ENCODE data around the gene ATG5. TPM values are rescaled to one million over a fixed set of nuclear protein-coding genes. Genes with fewer than 3 reads are reported as not detected.

Gene ATG5
- total RNA-seq, 1 experiment from 2014 or later = 38.9 TPM

DNA sequence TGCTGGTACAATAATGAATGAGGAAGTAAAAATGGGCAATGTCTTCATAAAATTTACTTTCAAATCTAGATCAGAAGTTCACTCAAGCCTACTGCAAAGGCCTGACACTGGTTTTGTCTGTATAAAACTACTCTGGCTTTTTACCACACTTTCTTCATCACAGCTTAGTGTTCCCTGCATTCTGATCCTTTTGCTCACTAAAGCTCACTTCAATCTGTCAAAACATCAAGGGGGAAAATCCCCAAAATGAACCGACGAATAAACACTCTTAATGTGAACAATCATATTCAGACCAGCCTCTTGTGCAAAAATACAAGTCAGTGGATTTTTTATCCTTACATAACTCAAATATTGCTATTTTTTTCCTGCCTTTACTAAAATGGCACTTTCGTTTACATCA is 140.9 kb downstream of the ATG5 start:
- no peak for DNase-seq (ENCODE audit: extremely low read depth, low read depth)

DNA sequence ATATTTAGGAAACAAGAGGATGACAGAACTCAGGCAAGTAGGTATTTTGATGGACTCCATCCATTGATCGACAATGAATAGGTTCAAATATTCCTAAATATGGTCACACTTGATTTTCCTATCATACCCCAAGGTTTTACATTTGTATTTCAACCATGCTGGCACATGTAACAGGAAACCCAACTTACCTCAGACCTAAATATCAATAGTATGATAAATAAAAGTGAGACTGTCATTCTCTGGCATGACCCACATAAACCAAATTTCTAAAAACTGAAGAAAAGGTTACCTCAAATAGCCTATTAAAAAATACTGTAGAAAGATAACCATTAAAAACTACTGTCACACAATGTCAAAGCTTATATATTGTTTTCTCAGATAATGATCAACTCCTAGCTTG is 142.1 kb downstream of the ATG5 start:
- no peak for DNase-seq (ENCODE audit: extremely low read depth, low read depth)

DNA sequence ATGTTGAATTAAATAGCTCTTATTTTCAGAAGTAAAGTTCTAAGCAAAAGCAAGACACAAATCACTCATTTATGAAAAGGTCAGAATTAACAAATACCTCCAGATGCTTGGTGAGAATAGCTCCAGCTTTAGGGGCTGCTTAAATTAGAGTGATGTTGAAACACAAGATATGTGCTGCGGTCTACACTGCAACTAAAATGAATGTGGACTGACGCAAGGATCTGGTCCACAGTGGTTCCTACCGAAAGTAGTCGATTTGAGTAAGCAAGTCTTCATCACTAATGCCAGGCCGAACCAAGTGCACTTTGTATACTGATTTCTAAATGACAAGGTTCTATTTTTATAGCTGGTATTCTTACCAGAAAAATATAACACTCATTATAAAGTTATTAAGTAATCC is 143.1 kb downstream of the ATG5 start:
- DNase-seq (ENCODE audit: extremely low read depth, low read depth) = no peak

DNA sequence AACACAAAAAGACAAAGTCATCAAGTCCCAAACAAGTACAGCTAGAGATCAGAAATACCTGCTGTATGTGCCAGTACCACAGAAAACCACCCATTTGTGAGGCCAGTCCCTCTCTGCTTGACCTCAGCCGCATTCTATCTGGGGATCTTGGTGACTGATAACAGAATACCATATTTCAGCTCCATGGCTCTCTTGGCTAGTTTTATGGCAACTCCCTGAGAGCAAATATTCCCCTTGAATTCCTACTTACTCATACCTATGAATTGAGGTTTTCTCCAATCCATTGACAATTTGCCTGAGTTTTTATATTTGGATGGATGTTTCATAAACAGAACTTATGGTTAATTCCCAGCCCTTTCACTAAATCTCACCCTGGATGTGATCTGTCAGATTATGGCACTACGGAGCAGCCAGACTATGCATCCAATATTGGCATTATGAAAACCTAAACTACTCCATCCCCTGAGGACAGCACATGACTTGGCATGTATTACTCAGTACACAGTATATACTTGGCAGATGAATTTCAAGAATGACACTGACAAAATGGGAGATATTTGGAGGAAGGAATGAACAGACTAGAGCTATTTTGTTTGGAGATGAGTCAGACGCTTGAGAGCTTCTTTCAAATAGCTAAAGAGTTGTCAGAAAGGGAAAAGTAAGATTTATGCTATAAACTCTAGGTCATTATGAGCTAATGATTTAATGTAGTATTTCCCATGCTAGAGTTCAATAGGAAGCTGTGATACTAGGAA is 143.7 kb downstream of the ATG5 start:
- no peak for DNase-seq (ENCODE audit: extremely low read depth, low read depth)

DNA sequence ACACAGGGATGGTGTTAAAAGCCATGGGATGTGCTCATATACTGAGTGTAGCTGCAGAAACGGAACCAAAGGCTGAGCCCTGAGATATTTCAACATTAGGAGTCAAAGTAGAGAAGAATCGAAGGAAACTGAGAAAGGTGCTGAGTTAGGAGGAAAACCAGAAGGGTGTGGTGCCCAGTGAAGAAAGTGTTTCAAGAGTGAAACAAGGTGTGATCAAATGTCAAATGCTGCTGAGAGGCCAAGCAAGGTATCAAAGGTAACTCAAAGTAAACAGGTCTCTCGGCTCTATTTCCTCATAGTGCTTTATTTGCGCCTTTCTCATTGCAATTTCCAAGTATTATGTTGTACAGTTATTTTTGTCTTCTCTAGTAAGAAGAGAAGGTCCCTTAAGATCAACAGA is 145.4 kb downstream of the ATG5 start:
- DNase-seq (ENCODE audit: extremely low read depth, low read depth) = no peak

DNA sequence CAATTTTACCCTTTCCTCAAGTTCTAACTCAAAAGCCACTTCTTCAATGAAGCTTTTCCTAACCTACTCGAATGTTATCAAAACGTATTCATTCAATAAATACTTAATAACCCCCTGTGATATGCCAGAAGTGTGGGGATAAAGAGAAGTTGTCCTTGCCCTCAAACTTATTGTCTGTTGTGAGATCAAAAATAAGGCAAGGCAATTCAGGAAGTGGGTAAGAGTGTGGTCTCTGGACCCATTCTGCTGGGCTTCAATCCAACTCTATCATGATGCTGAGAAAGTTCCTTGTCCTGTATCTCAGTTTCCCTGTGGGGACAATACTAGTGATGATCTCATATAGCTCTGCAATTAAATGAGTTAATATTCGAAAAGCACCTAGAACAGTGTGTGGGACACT is 146.7 kb downstream of the ATG5 start:
- DNase-seq (ENCODE audit: extremely low read depth, low read depth) = no peak

DNA sequence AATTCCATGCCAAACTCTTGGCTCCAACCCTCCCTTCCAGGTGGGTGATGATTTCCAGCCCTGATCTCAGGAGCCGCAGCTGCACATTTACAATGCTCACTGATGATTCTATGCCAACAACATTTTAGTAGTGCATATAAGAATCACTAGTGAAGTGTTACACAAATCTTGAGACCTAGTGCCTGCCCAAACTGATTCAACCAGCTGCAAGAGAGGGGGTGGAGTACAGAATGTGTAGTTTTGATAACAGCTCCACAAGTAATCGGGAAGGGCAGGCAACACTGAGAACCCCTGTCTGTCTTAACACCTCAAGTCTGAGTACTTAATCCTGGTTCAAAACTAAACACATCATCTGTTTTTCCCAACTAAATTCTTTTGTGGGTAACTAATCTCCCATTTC is 147.8 kb downstream of the ATG5 start:
- DNase-seq (ENCODE audit: extremely low read depth, low read depth) = no peak

DNA sequence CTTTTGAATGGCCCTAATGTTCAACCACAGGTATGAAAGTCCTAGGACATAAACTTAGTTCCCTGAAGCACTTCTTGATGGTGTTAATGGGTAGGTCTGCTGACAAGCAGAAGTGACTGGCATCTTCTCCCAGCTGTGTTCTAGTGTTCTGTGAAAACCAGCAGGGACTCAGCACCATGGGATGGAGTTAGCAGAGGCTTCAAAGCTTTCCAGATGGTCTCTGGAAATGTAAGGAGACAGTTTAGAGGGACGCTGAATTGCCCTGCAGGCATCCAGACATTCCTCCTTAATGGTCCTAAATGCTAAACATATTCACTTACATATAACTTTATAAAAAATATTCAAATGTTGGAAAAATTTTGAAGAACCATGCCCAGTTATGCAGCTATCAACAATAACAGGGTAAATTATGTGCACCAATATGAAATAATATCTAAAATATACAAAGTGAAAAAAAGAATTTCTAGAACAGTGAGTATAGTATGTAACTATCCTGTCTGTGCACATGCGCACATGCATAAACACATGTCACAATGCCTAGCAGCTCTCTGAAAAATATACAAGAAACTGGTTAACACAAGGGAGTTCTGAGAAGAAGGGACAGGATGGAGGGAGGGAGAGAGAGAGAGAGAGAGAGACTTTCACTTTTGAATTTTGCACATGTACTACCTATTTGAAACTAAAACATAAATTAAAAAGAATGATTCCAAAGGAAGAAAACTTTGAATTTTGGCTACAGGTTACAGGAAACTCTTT is 152.3 kb downstream of the ATG5 start:
- no peak for DNase-seq (ENCODE audit: extremely low read depth, low read depth)

DNA sequence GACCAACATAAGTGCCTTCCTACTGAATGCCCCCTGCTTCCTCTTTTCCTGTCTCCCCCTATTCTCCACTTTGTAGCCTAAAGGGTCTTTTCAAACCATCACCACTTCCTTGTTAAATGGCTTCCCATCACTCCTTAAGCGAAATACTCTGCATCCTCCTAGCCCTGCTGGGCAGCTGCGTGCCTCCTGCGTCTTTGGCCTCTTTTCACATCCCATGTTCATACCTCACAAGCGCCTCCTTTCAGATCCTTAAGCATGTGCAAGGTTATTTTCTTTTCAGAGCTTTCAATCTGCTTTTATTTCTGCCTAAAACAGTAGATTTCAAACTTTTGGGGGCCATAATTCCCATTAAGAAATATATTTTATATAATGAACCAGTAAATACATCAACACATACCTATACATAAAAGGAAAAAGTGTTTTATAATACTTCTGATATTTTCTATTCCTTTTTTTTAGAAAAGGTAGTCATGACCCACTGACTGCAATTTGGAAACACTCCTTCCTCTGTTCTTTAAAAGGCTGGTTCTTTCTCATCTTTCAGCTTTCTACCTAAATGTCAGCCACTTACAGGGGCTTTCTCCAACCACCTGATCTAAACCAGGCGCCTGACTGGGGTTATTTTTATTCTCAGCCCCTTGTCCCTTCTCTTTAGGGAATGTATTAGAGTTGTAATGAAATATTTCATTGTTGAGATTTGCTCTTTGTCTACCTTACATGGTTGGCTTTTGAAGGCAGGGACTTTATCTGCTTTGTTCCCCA is 155.3 kb downstream of the ATG5 start:
- DNase-seq (ENCODE audit: extremely low read depth, low read depth) = no peak

DNA sequence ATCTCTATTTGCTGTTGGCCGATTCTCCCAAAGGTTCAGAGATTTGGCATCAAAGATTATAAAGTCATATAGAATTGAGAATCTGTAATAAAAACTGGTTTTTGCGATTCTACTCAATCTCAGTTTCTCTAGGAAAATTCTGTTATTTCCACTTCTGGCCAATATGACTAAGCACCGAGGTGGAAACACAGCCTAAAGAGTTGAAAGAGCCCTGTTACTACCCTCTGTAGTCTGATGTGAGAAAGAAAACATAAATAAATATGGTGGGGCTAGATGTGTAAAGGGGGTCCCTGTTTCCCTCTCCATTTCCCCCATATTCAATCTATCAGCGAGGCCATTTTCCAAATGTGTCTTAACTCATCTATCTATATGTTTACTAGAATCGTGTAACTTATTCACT is 156.0 kb downstream of the ATG5 start:
- no peak for DNase-seq (ENCODE audit: extremely low read depth, low read depth)

DNA sequence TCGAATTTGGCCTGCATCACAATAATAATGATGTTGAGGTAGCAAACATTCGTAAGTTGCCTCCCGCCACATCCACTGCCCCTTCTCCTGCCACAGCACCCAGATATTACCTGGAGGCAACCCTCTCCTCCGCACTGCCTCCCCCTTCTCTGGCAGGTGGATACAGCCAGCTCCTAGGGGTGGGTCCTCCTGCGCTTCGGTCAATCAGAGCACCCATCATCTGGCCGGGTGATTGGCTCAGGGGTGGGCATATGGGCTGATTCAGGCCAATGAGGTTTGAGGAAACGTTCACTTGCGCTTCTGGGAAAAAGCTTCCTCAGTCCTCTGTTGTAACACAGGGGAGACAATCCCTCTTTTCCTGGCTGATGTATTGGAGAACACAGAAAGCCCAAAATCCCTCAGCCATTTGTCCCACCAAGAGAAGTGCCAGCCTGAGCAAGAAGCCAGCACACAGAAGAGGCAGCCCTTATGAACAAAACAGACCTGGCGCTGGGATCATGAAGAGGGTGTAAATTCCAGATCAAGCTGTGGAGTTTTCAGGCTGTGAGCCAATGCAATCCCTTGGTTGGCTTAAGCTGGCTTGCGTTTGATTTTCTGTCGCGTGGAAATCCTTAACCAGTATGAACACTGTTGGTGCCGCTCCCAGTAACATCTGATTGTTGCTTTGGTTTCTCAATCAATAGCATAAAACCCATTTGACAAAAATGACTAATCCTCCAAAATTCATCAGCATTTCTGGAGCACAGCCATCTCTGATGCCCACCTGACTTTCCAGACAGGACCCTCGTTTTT is 157.3 kb downstream of the ATG5 start:
- no peak for DNase-seq (ENCODE audit: extremely low read depth, low read depth)

DNA sequence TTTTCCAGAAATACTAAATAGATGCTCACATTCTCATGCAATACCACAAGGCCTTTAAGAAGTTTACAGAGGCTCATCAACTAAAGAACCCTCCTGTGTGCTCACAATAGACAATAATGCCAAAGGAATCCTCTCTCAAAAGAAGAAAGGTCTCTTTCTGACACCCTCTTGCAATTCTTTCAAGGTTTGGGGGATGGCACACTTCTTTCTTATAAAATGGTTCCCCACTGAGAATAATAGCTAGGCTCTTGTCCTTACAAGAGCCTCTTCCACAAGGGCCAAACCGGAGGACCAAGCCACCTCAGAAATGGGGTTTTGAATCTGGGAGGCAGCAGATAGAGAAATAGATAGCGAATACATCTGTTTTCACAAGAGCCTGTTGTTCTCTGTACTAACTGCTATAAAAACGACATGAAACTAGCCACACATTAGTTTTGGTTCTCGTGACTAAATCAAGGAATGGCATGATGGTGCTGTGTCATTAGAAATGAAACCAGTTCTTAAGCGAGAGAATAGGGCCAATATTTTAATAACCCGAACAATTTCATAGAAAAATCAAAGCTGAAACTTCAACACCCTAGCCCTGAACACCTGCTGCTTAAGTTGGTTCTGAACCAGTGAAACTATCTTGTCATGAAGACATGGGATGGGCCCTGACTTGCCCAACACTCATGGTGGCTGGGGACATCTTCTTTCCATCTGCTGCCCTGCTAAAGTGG is 158.3 kb downstream of the ATG5 start:
- no peak for DNase-seq (ENCODE audit: extremely low read depth, low read depth)

DNA sequence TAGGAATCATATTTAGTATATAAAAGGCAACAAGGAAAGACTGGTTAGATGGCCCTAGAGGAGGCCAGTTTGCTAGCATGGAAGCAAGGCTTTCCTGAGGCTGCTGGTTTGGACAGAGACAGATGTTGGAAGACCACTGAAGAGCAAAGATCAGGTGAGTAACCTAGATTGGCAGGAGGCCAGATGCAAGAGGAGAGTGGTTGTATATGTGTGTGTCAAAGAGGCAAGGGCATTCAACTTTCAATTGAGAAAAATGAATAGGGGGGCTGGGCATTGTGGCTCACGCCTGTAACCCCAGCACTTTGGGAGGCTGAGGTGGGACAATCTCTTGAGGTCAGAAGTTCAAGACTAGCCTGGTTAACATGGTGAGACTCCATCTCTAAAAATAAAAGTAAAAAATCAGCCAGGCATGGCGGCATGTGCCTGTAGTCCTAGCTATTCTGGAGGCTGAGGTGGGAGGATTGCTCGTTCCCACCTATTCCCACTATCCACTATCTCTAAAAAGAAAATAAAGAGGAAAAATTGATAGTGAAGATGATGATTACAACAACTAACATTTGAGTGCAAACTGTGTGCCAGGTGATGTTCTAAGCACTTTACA is 159.6 kb downstream of the ATG5 start:
- no peak for DNase-seq (ENCODE audit: extremely low read depth, low read depth)

DNA sequence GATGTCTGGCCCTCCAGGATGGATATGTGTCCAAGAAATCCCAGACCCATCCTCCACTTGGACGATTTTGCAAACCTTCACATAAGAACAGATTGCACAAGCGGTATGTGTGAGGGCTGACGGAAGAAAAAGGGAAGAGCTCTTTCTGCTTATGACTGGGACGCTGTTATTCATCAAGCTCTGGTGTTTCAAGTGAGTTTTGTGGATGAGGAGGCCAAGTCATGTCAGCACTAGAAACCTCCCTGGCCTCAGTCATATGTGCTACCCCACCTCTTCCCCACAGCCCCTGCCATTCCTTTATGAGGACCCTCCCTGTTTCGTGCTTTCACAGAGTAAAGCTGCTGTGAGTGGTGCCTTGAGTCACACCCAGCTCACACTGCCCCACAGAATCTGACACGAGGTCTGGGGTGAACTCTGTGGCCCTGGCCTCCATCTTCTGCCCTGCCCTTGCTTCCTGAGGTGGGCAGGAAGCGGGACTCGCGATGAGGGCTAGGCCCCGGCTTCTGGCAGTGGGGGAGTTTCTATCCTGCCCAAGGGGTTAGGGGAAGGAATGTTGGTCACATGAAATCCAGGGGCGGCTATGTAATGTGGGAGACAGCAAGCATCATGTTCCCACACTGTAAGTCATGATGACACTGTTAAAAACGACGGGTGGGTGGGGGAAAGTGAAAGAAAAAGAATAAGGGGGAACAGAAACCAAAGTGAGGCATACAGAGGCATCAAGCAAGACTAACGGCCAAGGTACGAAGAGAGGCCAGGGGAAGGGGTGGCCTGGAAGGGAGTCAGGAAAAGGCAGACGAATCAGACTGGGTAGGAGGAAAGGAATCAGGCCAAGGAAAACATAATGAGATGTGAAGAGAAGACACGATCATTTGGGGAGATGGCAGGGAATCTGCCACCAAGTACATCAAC is 161.3 kb downstream of the ATG5 start:
- no peak for DNase-seq (ENCODE audit: extremely low read depth, low read depth)

DNA sequence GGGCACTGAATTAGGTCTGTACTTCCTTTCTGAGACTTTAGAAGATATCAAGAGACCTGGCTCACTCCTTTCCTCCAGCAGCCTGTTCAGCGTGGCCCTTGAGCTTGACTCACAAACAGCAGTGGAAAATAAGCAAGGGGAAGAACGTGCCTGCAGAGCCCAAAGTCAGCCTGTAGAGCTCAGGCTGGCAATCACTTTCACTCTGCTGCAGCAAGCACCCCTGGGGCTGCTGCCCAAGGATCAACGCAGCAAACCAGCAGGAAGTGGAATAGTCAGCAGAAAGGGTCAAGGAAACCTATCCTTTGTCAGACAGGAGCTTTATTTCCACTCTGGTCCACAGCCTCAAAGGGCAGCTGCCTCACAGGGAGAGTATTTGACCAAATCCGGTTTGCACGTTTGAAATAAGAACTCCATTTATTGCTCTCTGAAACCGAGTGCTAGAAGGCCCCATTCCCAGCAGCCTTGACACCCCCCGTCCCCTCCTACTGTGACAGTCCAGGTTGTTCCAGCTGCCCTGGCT is 162.1 kb downstream of the ATG5 start:
- no peak for DNase-seq (ENCODE audit: extremely low read depth, low read depth)

DNA sequence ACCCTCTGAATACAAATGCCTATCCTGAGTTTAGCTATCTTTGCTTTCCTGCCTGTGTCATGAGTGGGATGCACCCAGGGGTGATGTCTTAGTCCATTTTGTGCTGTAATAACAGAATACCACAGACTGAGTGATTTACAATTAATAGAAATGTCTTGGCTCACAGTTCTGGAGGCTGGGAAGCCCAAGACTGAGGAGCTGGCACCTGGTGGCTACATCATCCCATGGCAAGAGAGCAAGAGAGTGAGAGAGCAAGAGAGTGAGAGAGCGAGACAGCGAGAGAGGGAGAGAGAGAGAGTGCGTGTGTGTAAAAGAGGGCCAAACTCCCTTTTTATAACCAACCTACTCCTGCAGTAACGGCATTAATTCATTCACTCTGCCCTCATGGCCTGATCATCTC is 162.6 kb downstream of the ATG5 start:
- no peak for DNase-seq (ENCODE audit: extremely low read depth, low read depth)

DNA sequence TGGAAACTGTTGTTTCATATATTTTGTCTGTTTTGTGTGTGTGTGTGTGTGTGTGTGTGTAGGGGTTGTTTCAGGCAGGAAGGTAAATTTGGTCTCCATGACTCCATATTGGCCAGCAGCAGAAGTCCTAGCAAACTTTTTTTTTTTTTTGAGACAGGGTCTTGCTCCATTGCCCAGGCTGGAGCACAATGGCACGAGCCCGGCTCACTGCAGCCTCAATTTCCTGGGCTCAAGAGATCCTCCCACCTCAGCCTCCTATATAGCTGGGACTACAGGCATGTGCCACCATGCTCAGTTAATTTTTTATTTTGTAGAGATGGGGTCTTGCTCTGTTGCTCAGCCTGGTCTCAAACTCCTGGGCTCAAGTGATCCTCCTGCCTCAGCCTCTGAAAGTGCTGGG is 163.7 kb downstream of the ATG5 start:
- DNase-seq (ENCODE audit: extremely low read depth, low read depth) = no peak

DNA sequence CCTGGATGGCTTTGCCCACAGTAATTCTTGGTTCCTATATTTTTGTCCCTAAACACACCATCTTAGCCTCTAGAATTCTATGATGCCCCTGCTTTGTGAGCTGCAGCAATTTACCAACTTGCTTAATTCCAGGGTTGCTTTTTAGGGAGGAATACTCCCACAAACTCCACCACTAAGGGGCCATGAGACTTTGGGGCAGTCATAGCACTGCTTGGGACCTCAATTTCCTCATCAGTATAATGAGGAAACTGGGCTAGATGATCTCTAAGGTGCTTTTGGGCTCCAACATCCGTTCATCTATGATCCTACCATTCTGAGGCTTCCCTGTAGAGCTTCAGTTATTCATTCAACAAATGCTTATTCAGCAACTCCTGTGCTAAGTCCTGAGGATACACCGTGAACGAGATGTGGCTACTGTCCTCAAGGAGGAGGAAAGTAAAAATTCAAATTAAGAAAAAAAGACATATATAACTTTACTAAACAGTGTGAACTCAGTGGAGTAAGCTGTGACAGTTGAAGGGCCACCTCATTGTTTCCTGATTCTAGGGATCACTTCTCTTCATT is 164.2 kb downstream of the ATG5 start:
- no peak for DNase-seq (ENCODE audit: extremely low read depth, low read depth)

Measured in NCI-H460 (cell line).